H1 (cell line): ENCODE data around the gene NFIA. TPM values are rescaled to one million over a fixed set of nuclear protein-coding genes. Genes with fewer than 3 reads are reported as not detected.

Experiments used
- EGR1 ChIP-seq: IDR thresholded peaks from 2 replicates; pipeline ENCODE4 v1.6.1; 2011; ENCODE audit warnings: low read depth, low read length, borderline replicate concordance
- JUN ChIP-seq: IDR thresholded peaks from 2 replicates; pipeline ENCODE4 v1.6.1; 2011; ENCODE audit warnings: low read depth, mild to moderate bottlenecking, improper control_type of control experiment, low read length
- POU5F1 ChIP-seq: IDR thresholded peaks from 2 replicates; pipeline ENCODE4 v1.6.1; 2011; ENCODE audit warnings: low read depth, mild to moderate bottlenecking, low read length, moderate library complexity
- polyA plus RNA-seq, 7 experiments: library from polyadenylated mRNA; depleted of rRNA in 3 of 7; stranded (reverse) in 5 of 7; unstranded in 2 of 7; fragments of >200 nt in 5 of 7; fragments of 200-250 nt in 2 of 7; gene quantifications; 1 replicate in 5 of 7; 2 replicates in 1 of 7; 4 replicates in 1 of 7; pipeline versions ENCODE4 v1.2.1 to v1.2.3, GENCODE V29; 2011 to 2013; ENCODE audit warnings: missing spikeins in 2 of 7, mixed read lengths in 2 of 7
- total RNA-seq: library from RNA; stranded (reverse); fragmentation: NEBNext Ultra II Directional; extraction: Animal tissue kit (Norgen Biotek cat#: 25700); gene quantifications from 2 replicates; pipeline ENCODE4 v1.2.1, GENCODE V29; 2021

The NFIA gene
- total and polyA plus RNA-seq, 2 of the 8 experiments (the other 6 are each of a cell fraction or from before 2014, with no cell fraction given): 1.8 to 2.3 TPM

DNA sequence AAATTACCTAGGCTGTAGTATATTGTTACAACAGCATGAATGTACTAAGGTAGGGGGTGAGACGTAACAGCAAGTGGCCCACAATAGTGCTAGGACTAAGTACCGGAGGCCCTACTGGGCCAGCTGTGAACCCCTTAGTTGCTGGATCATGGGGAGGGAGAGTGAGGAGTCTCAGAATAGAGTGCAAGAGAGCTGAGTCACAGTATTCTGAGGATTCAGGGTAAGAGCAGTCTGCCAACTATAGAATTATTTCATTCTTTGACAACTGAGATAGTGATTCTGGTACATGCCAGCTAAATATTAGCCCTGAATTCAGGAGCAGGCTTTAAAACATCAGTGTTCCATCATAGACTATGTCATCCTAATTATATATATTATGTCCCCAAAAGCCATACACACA is 423.9 kb downstream of the NFIA start (continued):
- no peak for TF ChIP-seq EGR1
- TF ChIP-seq JUN: no peak
- TF ChIP-seq POU5F1: no peak
- TF ChIP-seq, all 59 proteins: peak for 0
